ENCODE data around the gene CAMK2B.

DNA sequence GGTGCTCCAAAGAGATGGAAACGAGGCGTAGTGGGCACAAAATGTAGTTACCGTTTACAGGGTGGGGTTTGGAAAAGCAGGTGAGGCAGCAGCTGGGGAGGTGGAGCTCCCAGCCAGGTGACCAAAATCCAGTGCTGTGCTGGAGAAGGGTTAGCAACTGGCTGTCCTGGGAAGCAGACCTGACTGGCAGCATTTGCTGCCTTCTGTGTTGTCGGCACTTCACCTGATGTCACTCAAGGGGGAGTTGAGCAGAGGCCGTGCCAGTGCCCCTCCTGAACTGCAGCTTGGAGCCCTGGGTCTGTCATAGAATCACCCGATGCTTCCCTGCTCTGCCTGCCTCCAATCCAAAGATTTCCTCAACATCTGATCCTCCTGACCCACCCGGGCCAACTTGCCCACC, 148.9 kb downstream of the CAMK2B start:
- TF ChIP-seq CEBPB (IDR thresholded peaks at IDR 0.05) (no peak), CBX2 (IDR thresholded peaks at IDR 0.05; ENCODE audit: borderline replicate concordance, low read depth) (no peak), USF2 (IDR thresholded peaks at IDR 0.05) (no peak), RAD21 (conservative IDR thresholded peaks at IDR 0.05 in 1 of 2, IDR thresholded peaks at IDR 0.05 in 1 of 2) (no peak), GATA3 (IDR thresholded peaks at IDR 0.05; ENCODE audit: borderline replicate concordance) (no peak), EP300 (IDR thresholded peaks at IDR 0.05) (no peak), CHD2 (IDR thresholded peaks at IDR 0.05; ENCODE audit: low read length, partially characterized antibody) (no peak), SMC3 (IDR thresholded peaks at IDR 0.05) (no peak)
- TF ChIP-seq, protein P1, sequence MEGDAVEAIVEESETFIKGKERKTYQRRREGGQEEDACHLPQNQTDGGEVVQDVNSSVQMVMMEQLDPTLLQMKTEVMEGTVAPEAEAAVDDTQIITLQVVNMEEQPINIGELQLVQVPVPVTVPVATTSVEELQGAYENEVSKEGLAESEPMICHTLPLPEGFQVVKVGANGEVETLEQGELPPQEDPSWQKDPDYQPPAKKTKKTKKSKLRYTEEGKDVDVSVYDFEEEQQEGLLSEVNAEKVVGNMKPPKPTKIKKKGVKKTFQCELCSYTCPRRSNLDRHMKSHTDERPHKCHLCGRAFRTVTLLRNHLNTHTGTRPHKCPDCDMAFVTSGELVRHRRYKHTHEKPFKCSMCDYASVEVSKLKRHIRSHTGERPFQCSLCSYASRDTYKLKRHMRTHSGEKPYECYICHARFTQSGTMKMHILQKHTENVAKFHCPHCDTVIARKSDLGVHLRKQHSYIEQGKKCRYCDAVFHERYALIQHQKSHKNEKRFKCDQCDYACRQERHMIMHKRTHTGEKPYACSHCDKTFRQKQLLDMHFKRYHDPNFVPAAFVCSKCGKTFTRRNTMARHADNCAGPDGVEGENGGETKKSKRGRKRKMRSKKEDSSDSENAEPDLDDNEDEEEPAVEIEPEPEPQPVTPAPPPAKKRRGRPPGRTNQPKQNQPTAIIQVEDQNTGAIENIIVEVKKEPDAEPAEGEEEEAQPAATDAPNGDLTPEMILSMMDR (IDR thresholded peaks at IDR 0.05): no peak
